ENCODE data around the gene SEBOX.

Gene SEBOX

GRCh38 chr17:28364665-28365363 is at the start of gene SEBOX:
SEBOX (minus strand) TSS chr17:28365199; CDS start chr17:28365151, 48 bp downstream.
- no peak for DNase-seq

GRCh38 chr17:28413804-28414203 is 48.8 kb upstream of the SEBOX start:
- no peak for DNase-seq

GRCh38 chr17:28412099-28412498 is 47.1 kb upstream of the SEBOX start:
- no peak for DNase-seq

- DNase-seq, result no peak
Observed at GRCh38 chr17:28407974-28408306, 42.9 kb upstream of the SEBOX start.

- peak; percentile 57 for DNase-seq
Observed at GRCh38 chr17:28407130-28407973, 42.4 kb upstream of the SEBOX start.

GRCh38 chr17:28406473-28406814 is 41.4 kb upstream of the SEBOX start:
- DNase-seq, result peak; percentile 62

GRCh38 chr17:28405632-28406472 is 40.9 kb upstream of the SEBOX start, which contains the start of gene SLC46A1:
SLC46A1 (minus strand) TSS chr17:28406212; CDS start chr17:28406114, 98 bp downstream.
- peak; percentile 87 for DNase-seq

- DNase-seq, result peak; percentile 52
Observed at GRCh38 chr17:28404812-28405570, 40.0 kb upstream of the SEBOX start.

GRCh38 chr17:28404461-28404811 is 39.4 kb upstream of the SEBOX start:
- no peak for DNase-seq

GRCh38 chr17:28404007-28404406 is 39.0 kb upstream of the SEBOX start:
- DNase-seq, result no peak

- no peak for DNase-seq
Observed at GRCh38 chr17:28402844-28403243, 37.8 kb upstream of the SEBOX start.

- peak; percentile 51 for DNase-seq
Observed at GRCh38 chr17:28402224-28402630, 37.2 kb upstream of the SEBOX start.

- no peak for DNase-seq
Observed at GRCh38 chr17:28399808-28400207, 34.8 kb upstream of the SEBOX start.

GRCh38 chr17:28398280-28398981 is 33.4 kb upstream of the SEBOX start:
- no peak for DNase-seq

GRCh38 chr17:28397687-28398279 is 32.8 kb upstream of the SEBOX start:
- no peak for DNase-seq

- DNase-seq, result no peak
Observed at GRCh38 chr17:28397275-28397674, 32.3 kb upstream of the SEBOX start.

- no peak for DNase-seq
Observed at GRCh38 chr17:28396635-28397239, 31.7 kb upstream of the SEBOX start.

- DNase-seq, result no peak
Observed at GRCh38 chr17:28395968-28396367, 31.0 kb upstream of the SEBOX start.

GRCh38 chr17:28395426-28395825 is 30.4 kb upstream of the SEBOX start:
- no peak for DNase-seq

- DNase-seq, result no peak
Observed at GRCh38 chr17:28394337-28395116, 29.5 kb upstream of the SEBOX start.

All from NCI-H146 (cell line).